GM18505 (cell line): Measurements from ENCODE around the gene ADCK1.
"Not testable (repeated sequence)": the region's sequence is repeated elsewhere in the genome, so short reads cannot be mapped to it uniquely, and the experiment has no call there.

Source experiments
- ATAC-seq: cut with Tn5 transposase; IDR thresholded peaks from one replicate; pipeline ENCODE4 v1.9.1; 2021; ENCODE audit not compliant: unreplicated experiment
- POLR2A ChIP-seq: IDR thresholded peaks from 4 replicates; pipeline ENCODE4 v1.6.1; 2011; ENCODE audit warnings: borderline replicate concordance; ENCODE audit not compliant: insufficient read depth, insufficient read length; ENCODE audit errors: extremely low read depth

Gene ADCK1

DNA sequence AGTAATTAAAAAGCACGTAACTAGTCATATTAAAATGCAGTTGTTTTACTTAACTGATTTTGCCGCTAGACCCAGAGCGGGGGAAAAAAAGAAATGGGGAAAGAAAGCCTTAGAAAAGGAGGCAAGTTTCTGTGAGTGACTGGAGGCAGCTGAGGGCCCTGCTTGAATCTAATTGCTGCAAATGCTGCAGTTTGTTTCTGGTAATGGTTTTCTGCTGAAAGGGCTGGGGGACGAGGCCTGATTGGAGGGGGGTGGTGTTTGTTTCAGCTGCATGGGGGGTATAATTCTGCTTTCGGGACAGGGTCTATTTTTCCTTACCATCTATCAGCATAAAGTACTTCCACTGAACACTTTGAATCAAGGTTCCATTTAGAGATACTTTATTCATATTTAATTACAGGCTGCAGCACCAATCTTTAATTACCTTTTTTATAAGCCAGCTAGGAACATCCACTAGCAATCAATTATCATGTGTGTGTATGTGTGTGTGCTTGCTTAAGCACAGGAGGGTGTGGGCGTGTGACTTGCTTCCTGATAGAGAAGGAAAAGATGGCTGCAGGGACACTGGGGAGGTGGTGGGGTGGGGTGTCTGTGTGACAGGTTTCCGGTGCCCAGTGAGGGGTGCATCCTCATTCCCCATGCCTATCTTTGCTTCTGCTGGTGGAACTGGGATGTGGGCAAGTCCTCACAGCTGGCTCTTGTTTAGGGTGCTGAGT, 83.4 kb downstream of the ADCK1 start:
- no peak for TF ChIP-seq POLR2A
- ATAC-seq = no peak

- no peak for TF ChIP-seq POLR2A
- no peak for ATAC-seq
Measured at GRCh38 chr14:77883847-77884238, 83.9 kb downstream of the ADCK1 start.

- no peak for ATAC-seq
- no peak for TF ChIP-seq POLR2A
Measured at GRCh38 chr14:77885367-77885766, 85.5 kb downstream of the ADCK1 start.

DNA sequence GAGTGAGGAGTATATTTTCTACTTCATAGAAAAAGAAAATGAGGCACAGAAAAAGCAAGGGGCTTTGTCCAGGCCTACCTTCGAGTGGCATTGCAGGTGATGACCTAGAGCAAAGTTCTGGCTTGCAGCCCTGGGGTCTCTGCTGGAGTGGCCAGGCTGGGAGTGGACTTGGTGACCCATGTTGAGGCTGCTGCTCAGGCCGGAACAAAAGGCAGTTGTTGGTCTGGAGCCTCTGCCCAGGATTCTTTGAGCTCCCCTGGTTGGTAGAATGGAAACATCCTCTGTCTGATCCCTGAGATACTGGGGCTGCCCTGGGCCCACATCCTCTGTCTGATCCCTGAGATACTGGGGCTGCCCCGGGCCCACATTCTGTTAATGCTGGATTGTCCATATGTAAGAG, 86.1 kb downstream of the ADCK1 start:
- no peak for ATAC-seq
- no peak for TF ChIP-seq POLR2A

GRCh38 chr14:77888903-77889302, 89.0 kb downstream of the ADCK1 start:
- ATAC-seq = not testable (repeated sequence)

DNA sequence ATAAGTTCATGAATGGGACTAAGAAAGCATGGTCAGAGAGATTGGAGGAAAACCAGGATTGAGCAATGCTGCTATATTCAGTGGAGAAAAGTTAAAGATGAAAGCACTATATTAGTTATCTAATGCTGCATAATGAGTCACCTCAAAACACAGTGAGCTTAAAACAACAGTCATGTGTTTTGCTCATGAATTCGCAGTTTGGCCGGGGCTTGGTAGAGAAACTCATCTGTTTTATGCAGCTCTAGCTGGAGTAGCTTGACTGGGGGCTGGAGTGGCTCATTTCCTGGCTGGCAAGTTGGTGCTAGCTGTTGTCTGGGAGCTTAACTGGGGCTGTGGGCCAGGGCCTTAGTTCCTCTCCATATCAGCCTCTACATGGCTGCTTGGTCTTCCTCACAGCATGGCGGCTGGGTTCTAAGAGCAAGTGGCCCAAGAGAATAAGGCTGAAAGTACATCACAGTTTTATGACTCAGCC, 90.1 kb downstream of the ADCK1 start:
- no peak for TF ChIP-seq POLR2A

DNA sequence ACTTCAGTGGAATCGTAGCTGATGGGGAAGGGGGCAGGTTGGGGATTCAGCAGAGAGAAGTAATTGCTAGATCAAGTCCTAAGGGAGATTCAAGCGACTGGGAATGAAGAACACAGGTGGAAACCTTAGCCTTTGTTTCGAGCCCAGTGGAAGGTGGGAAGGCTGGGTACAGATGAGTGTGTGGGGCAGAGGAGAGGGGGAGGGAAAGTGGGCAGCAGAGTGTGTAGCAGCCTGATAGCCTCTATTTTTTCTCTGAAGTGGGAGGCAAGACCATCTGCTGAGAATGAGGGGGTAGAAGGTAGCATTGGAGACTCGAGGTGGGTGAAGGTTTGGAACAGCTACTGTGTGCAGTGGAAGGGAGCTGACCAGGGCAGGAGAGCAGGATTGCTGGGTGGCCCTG, 91.0 kb downstream of the ADCK1 start:
- no peak for TF ChIP-seq POLR2A
- ATAC-seq = no peak

More for the DNA sequence above, 90.1 kb downstream of the ADCK1 start:
- ATAC-seq = no peak

- no peak for TF ChIP-seq POLR2A
- ATAC-seq = no peak
Measured at GRCh38 chr14:77892381-77892871, 92.5 kb downstream of the ADCK1 start.

GRCh38 chr14:77892890-77893484, 93.1 kb downstream of the ADCK1 start:
- no peak for ATAC-seq

DNA sequence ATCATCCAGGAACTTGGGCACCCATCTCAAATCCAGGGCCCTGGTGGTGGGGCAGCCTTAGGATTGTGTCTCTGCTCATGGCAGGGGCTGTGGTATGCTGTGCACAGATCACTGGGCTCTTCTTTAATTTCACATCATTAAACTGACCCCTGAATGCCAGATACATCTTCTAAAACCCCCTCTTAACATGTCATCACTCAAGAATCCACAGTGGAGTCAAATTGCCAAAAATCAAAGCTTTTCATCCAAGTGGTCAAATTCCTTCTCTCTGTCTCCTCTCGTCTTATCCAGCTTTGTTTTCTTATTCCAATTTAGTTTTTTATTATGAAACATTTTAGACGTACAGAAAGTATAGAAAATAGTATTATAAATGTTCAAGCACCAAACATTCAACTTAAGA, 97.5 kb downstream of the ADCK1 start:
- ATAC-seq = no peak
- TF ChIP-seq POLR2A = no peak

More at GRCh38 chr14:77892890-77893484, 93.1 kb downstream of the ADCK1 start:
- TF ChIP-seq POLR2A = no peak

DNA sequence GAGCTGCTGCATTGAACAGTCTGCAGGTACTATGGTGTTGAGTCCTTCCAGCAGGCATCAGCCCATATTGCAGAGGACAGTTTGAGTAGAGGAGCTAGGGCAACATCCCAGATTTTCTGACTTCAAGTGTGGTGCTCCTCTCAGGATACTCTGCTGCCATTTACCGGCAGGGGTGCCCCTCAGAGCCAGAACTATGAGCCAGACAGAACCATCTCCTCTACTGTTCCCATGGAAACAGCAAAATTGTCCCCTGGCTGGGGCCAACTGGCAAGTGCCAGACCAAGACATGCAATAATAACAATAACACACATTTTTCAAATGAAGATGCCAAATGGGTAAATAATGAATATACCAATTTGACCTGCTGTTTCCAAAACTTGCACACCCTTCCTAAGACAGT, 102.9 kb downstream of the ADCK1 start:
- ATAC-seq = no peak
- no peak for TF ChIP-seq POLR2A

GRCh38 chr14:77903221-77903620, 103.3 kb downstream of the ADCK1 start:
- ATAC-seq = no peak
- TF ChIP-seq POLR2A = no peak

DNA sequence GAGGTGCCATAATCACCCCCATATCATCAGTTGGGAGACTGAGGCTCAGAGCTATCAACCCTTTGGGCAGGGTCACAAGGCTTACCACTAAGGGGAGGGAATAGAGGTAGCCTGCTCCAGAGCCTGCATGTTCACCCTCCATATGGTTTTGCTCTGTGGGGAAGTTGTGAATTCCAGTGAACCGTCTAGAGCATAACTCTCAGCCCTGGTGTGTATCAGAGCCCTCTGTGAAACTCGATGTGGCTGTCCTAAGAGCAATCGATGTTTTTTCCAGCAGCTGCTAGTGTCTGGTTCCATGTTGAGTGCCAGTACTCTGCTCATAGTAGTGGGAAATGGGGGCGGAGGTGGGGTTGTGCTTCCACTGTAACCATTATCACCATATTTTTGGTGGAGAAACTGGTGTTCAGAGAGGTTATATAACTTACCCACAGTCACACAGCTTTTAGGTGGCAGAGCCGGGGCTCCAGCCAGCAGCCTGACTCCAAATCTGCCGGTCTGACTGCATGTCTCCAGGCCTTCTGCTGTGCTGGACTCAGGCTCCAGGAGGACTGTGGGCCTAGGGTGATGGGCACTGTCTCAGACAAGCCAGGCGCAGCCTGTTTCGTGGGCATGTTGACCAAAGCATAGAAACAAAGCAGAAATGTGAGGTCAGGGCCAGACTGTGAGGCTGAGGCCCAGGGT, 104.2 kb downstream of the ADCK1 start:
- no peak for TF ChIP-seq POLR2A

GRCh38 chr14:77906446-77906845, 106.5 kb downstream of the ADCK1 start:
- TF ChIP-seq POLR2A = no peak
- no peak for ATAC-seq

More for the DNA sequence above, 104.2 kb downstream of the ADCK1 start:
- ATAC-seq = no peak
